Erythroblast (primary cell): Measurements from ENCODE around the gene SFN.
A peak's percentile ranks its signal among the peaks of the same experiment; 100 is the strongest.

Source experiments
- DNase-seq, 2 experiments: peaks; one replicate each; lab custom pipeline; 2025; lab: John Stamatoyannopoulos, UW
- GATA1 ChIP-seq: IDR thresholded peaks from 2 replicates; pipeline ENCODE4 v1.6.1; 2011; ENCODE audit warnings: low read depth, mild to moderate bottlenecking, control low read depth, low read length, moderate library complexity
- POLR2A ChIP-seq: IDR thresholded peaks from 2 replicates; pipeline ENCODE4 v1.6.1; 2011; ENCODE audit warnings: mild to moderate bottlenecking, low read length

The SFN gene

GRCh38 chr1:26851106-26851684, 11.8 kb upstream of the SFN start:
- TF ChIP-seq POLR2A = no peak
- TF ChIP-seq GATA1 = no peak
- DNase-seq = no peak

- TF ChIP-seq GATA1 (no peak), POLR2A (no peak)
- DNase-seq = no peak
These were observed 10.2 kb upstream of the SFN start for GRCh38 chr1:26852701-26853100.

- peak in 1 of 2 experiments; percentile 92 for DNase-seq
- no peak for TF ChIP-seq POLR2A
- TF ChIP-seq GATA1 = no peak
These were observed 9.8 kb upstream of the SFN start for GRCh38 chr1:26853156-26853555.

GRCh38 chr1:26853600-26853999, 9.3 kb upstream of the SFN start:
- DNase-seq = no peak
- TF ChIP-seq GATA1 = no peak
- no peak for TF ChIP-seq POLR2A

- no peak for TF ChIP-seq GATA1
- TF ChIP-seq POLR2A = no peak
- DNase-seq = peak in 1 of 2 experiments; percentile 52
These were observed 8.0 kb upstream of the SFN start for GRCh38 chr1:26854906-26855305.

GRCh38 chr1:26855636-26856035, 7.3 kb upstream of the SFN start:
- DNase-seq = no peak
- TF ChIP-seq POLR2A = no peak
- no peak for TF ChIP-seq GATA1

- DNase-seq = no peak
- TF ChIP-seq GATA1 (no peak), POLR2A (no peak)
These were observed 6.8 kb upstream of the SFN start for GRCh38 chr1:26856181-26856580.

GRCh38 chr1:26856604-26857469, 6.1 kb upstream of the SFN start:
- TF ChIP-seq GATA1 (no peak), POLR2A (no peak)
- no peak for DNase-seq

GRCh38 chr1:26857473-26858060, 5.4 kb upstream of the SFN start:
- TF ChIP-seq POLR2A = no peak
- no peak for TF ChIP-seq GATA1
- no peak for DNase-seq

GRCh38 chr1:26858160-26858559, 4.8 kb upstream of the SFN start:
- no peak for TF ChIP-seq GATA1
- TF ChIP-seq POLR2A = no peak
- no peak for DNase-seq

- no peak for DNase-seq
These were observed 3.9 kb upstream of the SFN start for GRCh38 chr1:26858891-26859640.

GRCh38 chr1:26861286-26861701, 1.7 kb upstream of the SFN start:
- TF ChIP-seq GATA1 (no peak), POLR2A (no peak)
- DNase-seq = no peak

More at GRCh38 chr1:26858891-26859640, 3.9 kb upstream of the SFN start:
- no peak for TF ChIP-seq GATA1
- TF ChIP-seq POLR2A = no peak

GRCh38 chr1:26861889-26862378, 1.0 kb upstream of the SFN start:
- DNase-seq = no peak
- no peak for TF ChIP-seq GATA1
- no peak for TF ChIP-seq POLR2A

GRCh38 chr1:26863685-26864077, 732 bp downstream of the SFN start:
- no peak for DNase-seq
- TF ChIP-seq POLR2A (no peak), GATA1 (no peak)
